Suprapubic skin (tissue), 3 donors: ENCODE results near the gene SETD7.

Experiments
- CTCF ChIP-seq, 2 donors: fragments of 200-600 bp in 1 of 2; fragments of 450-650 bp in 1 of 2; sonication (generic) in 1 of 2; IDR thresholded peaks; one replicate each; pipeline ENCODE4 v1.5.1; 2016 to 2019; ENCODE audit warnings: antibody characterized with exemption in 2 of 2, mild to moderate bottlenecking in 1 of 2, moderate library complexity in 1 of 2
- POLR2A ChIP-seq, 2 donors: fragments of 450-650 bp; IDR thresholded peaks; one replicate each; pipeline ENCODE4 v1.6.1; 2017; ENCODE audit warnings: antibody characterized with exemption in 2 of 2, mild to moderate bottlenecking in 2 of 2, moderate library complexity in 2 of 2

DNA sequence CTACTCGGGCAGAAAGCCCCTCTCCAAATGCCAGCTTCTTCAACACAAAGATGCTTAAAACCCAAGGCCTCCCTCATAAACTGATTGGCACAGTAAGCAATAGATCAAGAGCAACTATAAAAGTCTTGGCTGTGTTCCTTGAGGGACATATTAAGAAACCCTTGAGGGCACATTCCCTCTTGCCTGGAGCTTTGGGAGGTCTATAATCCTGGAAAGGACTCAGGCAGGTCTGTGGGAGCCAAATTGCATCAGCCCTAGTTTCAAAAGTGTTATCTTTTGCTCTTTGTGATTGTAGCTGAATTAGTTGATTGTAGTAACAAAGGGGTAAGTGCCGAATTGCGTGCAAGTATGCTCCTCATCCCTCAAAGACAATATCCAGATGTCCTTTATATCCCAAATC lies 18.6 kb upstream of the SETD7 start:
- TF ChIP-seq POLR2A (IDR thresholded peaks at IDR 0.05) (no peak), CTCF (IDR thresholded peaks at IDR 0.05) (no peak)
